Stimulated activated CD8-positive, alpha-beta memory T cell treated with anti-CD3 and anti-CD28 coated beads, Interleukin-7, amount 100 ng/mL, for 48 hours (primary cell): Measurements from ENCODE around the gene SLC13A5.
"Not testable (repeated sequence)": the region's sequence is repeated elsewhere in the genome, so short reads cannot be mapped to it uniquely, and the experiment has no call there.

Experiments used
- DNase-seq, 2 donors: peaks; one replicate each; pipeline ENCODE4 v3.0.0-alpha.2; 2020; ENCODE audit warnings: low read depth in 1 of 2; ENCODE audit errors: extremely low read depth in 1 of 2

The SLC13A5 gene

DNA sequence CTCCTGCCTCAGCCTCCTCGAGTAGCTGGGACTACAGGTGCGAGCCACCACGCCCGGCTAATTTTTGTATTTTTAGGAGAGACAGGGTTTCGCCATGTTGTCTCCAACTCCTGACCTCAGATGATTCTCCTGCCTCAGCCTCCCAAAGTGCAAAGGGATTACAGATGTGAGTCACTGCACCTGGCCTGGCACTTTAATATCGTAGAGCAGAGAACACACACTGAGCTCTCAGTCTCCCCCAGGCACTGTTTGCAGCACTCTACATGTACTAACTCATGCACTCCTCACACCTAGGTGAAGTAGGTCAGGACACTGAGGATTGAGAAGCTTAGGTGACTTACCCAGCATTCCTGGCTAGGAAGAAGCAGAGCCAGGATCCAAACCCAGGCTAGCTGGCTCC, 46.6 kb downstream of the SLC13A5 start:
- DNase-seq = no peak

DNA sequence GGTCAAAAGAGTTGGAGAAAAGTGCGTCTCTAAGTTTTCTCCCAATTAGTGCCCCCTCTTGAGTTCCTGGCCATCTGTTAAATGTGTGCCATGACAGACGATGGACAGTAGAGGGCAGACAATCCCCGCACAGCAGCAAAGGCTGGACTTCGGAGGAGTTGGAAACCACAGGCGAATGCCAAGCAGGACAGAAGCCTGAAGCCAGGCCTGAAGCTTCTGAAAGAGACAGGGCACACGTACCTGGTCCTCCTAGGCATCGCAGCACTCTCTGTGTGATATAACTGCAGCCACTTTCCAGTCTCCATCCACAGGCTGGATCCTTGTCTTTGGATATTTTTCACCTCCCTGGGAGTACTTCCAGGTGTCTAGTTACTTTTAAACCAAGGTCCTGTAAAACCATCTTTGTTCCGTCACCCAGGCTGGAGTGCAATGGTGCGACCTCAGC, 47.1 kb downstream of the SLC13A5 start:
- peak in 1 of 2 donors; percentile 25 for DNase-seq

GRCh38 chr17:6663200-6663599, 50.0 kb downstream of the SLC13A5 start:
- not testable (repeated sequence) for DNase-seq

DNA sequence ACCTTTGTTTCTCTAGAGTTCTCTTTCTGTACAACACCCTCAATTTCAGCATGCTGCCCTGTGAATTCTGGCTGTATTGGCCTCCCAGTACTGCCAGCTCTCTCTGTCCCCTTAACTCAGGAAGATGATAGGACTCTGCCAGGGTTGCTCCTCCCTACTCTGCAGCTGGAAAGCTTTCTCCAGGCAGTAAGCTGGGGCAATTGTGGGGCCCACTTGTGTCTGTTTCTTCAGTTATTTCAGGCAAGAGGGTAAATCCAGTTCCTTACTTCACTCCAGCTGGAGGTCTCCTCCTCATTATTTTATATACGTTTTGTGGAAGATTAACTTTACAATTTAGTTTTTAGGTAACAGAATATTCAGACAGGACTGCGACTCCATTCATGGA, 51.7 kb downstream of the SLC13A5 start:
- DNase-seq = no peak

DNA sequence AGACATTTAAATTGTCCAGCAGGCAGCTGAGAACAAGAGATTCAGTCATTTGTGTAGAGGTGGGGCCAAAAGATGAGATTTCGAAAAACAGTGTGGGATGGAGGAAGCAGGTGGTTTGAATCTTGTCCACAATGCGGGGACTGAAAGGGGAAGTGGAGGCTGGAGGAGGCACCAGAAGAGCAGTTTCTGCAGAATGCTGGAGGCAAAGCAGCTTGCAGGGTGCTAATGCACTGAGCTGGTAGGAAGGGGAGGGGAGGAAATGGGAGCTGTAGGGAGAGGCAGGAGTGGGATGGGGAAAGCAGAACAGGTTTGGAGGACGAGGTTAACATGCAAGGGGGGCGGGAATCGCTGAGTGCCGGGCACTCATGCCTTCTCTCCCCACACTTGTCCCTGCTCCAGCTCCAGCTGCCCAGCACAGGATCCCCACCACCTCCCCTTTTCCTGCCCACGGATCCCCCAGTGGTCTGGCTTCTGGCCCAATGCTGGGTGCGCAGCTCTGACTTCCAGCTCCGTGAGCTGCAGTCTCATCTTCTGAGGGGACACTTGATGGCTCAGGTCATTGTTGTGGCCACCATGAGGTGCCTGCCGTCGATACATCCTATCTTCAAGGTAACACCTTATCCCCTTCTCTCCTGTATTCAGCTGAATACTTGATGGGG, 52.2 kb downstream of the SLC13A5 start:
- no peak for DNase-seq

DNA sequence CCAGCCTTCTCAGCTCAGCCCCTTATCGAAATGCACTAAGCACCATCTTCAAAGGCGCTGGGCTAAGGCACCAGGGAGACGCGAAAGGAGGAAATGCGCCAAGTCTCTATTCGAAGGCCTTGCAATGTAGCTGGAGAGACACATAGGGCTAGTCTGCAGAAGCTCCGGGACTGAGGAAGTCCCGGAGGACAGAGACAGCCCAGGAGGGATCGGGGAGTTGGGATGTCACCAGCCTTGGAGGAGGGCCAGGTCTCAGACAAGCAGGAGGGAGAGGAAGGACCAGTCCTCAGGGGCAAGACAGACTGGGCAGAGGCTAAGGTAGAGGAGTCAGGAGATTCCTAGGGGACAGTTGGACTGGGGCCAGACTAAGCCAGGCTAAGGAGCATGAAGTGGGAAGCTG, 53.1 kb downstream of the SLC13A5 start:
- DNase-seq = no peak

- not testable (repeated sequence) for DNase-seq
These were observed 54.8 kb downstream of the SLC13A5 start for GRCh38 chr17:6658411-6658810.

DNA sequence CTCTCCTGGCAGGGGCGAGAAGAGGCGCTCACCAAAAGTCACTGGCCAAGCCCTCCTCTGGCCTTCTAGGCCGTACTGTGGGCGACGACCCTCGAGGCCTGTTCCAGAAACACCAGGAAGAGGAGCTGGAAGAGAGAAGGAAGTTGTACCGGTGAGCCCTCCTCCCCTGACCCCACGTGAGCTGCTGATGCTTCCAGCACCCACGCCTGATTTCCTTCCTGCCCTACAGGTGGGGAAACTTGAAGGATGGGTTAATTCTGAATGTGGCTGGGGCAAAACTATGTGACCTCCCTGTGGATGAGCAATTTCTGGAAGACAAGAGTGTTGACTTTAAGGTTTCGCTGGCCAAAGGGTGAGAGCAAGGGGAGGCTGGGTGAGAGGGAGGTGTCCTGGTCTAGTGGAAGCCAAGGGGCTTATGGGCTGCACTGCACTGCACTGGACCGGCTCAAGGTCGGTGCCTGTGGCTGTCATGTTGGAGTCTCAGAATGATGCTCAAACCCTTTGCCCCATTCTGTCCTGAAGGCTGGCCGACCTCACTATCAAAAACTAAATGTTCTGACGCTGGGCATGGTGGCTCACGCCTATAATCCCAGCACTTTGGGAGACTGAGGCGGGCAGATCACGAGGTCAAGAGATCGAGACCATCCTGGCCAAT, 55.4 kb downstream of the SLC13A5 start:
- DNase-seq = no peak

DNA sequence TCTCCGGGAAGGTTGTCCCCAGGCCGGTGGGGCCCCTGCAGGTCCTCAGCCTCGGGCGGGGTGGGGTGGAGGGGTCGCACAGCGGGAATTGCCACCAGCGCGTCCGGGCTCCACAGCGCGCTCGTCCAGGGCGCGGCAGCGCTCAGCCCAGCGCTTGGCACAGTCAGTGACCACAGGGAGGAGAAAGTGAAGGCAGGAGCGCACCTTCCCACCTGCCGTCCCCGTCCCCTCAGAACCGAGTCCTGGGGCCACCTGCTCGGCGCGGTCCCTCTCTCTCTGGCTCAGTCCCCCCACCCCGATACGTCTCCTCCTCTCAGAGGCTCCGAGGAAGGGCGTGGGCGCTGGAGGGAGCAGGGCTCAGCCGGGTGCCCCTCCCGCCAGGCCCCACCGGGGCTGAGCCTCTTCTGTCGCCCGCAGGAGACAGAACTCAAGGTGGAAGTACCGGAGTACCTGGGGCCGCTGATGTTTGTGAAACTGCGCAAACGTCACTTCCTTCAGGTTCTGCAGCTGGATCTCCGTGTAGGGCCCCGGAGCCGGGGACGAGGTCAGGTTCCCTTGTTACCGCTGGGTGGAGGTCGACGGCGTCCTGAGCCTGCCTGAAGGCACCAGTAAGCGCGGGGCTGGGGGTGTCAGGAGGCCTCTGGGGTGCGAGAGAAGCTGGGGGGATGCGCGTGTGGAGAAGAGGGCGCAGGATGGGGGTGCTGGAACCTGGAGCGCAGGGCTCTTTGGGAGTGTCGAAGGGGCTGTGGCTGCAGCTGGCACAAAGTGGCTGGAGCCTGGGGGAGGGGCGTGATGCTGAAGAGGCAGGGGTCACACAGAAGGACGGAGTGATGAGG, 56.2 kb downstream of the SLC13A5 start:
- not testable (repeated sequence) for DNase-seq

DNA sequence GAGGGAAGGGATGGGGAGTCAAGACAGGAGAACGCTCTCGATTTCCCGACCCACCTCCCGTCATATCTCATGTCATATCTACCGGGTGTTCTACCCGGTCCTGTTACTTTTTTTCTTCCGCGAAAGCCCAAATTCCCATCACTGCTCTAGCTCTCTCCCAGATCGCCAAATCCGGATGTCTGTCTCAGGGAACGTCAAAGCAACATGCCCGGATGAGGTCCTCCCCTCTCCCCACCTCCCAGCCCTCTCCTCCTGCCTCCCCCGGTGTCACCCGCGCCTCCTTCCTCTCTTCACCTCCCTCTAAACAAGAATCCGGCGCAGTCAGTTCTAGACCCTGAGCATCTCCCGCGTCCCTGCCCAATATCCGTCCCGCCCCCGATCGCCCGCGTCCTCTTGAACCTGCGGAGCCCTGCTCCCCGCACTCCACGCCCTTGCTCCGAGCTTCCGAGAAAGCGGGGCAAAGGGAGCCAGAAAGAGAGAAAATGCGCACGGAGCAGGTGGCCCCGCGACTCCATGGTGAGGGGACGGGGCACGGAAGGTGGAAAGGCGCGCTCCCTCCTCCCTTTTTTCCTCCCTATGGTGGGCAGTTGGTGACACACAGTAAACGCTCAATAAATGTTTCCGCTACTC, 57.3 kb downstream of the SLC13A5 start:
- not testable (repeated sequence) for DNase-seq

GRCh38 chr17:6654841-6655731, 58.1 kb downstream of the SLC13A5 start:
- DNase-seq = no peak

GRCh38 chr17:6651919-6652452, 61.2 kb downstream of the SLC13A5 start:
- no peak for DNase-seq

- DNase-seq = peak; percentile 87 to 90
These were observed 61.7 kb downstream of the SLC13A5 start, which contains the start of the genes C17orf100 and MED31 for GRCh38 chr17:6651354-6651918. C17orf100 (plus strand) TSS chr17:6651762; CDS start chr17:6651914, 152 bp downstream. MED31 (minus strand) TSS chr17:6651605; CDS start chr17:6651528, 77 bp downstream.

GRCh38 chr17:6648181-6648580, 65.0 kb downstream of the SLC13A5 start:
- no peak for DNase-seq

DNA sequence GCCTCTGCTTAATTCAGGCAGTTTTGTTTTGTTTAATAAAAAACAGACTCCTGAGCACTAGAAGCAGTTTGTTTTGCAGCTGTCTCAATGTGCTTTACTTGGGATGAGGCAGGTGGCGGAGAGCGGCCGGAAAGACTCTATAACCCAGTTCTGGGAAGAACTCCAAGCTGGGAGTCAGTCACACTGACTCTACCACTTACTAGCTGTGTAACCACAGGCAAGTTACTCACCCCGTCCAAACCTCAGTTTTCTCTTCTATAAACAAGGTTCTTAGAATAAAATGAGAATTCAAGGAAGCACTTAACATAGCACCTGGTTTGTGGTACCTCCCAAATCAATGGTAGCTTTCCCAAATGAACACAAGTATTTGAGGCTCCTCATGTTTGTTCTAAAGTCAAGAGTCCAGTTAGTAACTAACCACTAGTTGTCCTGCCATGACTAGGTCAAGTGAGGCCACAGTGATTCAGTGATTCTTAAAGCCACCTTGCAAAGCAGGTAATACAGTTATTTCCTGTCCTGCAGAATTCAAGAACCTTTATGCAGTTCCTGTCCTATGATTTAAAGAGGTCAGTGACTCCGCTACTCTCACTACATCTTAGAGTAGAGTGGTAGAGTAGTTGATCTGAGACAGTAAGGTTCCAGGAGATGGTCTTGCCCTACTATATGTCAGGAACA, 69.6 kb downstream of the SLC13A5 start:
- DNase-seq = no peak

DNA sequence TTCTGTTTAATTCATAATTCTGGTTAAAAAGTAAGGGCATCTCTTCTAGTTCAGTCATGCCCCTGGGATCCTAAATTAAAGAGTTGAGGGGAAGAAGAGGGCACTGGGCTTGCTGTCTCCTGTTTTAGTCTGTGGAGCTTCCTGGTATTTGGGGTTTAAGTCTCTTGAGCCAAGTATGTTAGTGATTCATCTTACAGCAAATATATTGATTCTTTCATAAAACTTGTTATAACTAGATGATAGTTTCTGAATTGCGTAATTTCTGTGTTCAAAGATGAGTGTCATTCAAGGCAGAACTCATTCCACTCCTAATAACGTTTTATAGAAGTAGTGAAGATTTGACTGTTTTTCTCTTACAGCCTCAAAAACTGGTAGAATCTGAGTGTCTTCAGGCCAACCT, 70.6 kb downstream of the SLC13A5 start:
- no peak for DNase-seq

DNA sequence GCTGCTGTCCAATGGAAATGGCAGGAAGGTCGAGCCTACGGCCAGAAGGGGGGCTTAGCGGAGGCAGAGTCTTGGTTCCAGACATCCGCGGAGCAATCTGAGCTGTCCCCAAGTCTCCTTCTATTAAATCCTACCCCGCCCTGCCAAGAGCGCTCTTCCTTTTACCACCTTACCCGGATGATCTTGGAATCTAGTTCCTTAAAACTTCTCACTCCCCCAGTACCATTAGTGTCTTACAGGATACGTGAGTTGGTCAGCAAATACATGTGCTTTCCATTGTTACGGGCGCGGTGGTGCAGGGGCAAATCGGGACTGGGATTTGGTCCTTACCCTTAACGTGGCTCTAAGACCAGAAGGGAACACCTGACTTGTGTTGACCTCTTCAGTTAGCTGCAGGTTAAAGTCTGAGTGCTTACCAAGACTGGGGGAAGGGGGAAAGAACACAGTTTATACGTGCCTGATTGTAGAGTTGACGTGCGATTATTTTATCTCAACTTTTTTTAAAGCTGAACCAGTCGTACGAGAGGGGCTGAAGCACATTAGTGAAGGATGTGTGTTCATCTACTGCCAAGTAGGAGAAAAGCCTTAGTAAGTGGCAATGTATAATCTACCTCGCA, 71.8 kb downstream of the SLC13A5 start:
- DNase-seq = no peak

GRCh38 chr17:6640536-6641246, 72.5 kb downstream of the SLC13A5 start, which contains the start of the genes KIAA0753 and TXNDC17:
KIAA0753 (minus strand) TSS chr17:6640711; CDS start chr17:6635103, 5,608 bp downstream.
TXNDC17 (plus strand) TSS chr17:6641060; CDS start chr17:6641083, 23 bp downstream.
- DNase-seq = peak; percentile 92 to 93
